Measurements from ENCODE around the gene RSL24D1.

RSL24D1 gene

DNA sequence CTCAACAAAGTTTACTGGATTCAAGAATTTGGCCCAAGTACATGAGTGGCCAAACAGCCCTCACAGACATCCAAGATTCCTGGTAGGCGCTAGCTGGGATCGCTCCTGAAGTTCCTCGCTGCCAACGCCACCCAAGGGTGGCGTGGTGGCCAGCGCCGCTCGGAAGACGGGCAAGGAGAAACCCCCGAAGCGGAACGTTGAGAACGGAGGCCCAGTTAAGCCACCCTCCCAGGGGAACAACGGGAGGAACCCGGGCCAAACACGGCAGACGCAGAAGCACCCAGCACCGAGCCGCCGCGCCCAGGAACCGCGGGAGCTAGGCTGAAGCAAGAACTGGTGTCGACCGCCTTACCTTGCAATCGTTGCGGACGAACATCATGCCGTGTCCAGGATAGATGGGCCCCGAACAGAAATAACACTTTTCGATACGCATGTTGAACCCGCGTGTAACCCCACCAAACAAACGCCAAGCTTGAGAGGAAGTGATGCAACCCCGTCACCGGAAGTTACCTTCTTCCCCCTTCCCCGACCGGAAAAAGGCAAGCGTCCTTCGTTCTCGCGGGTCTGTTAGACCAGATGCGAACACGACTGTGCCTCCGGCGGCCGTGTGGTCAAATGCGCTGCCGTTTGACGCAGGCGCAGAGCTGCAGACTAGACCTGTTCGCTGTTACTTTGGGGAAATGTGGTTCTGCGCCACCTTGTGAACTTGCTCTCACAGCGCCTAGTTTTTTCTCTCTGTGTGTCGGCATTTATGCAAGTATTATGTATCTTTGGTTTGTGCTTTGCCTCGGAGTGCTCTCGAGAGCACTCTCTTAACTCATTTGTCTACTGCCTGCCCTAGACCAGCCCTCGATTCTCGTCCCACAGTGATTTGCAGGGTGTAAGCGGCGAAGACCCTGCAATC is at the start of gene RSL24D1:
TSS of gene RSL24D1 (minus strand) at position 484 of the 904 bp plus-strand sequence. CDS start at position 433, 51 bp downstream.
- DNase-seq = peak; percentile 98
- Mint-ChIP-seq H3K4me3 (no peak within 1 kb of the TSS), H3K9me3 (peaks cover 11% of the 10 kb centered on the region), H3K27me3 (no peaks in the 10 kb centered on the region), H3K36me3 (peaks cover 18% of the 10 kb centered on the region), H3K27ac (no peak within 1 kb of the TSS), H3K4me1 (peaks cover 27% of the 10 kb centered on the region)
- CTCF ChIA-PET = interaction anchor here (1.2 to 1.5 kb wide), 4 partner anchors 10 to 212 kb away, joined by 3 to 4 read pairs (median 4); partner anchors contain the start of gene PIERCE2

DNA sequence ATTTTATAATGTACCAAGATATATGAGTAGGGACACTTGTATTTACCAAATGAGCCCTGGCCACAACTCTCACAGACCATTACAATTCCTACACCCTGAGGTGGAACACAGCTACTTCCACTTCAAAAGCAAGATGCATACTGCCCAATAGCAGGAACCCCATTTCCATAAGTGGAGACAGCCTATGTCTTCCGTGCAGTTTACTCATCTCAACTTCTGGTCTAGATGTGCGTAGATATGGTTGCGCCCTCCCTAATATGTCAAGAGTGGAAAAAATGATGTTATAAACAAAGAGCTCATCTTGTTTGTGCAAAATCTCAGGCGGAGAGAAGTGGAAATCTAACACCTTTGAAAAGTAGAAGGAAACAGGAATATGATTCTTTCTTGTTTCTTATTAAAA is 48.3 kb upstream of the RSL24D1 start:
- Mint-ChIP-seq H3K27me3 (no peaks in the 10 kb centered on the region), H3K9me3 (no peaks in the 10 kb centered on the region), H3K36me3 (peaks cover 29% of the 10 kb centered on the region), H3K4me1 (peaks cover 52% of the 10 kb centered on the region), H3K27ac (no peak overlapping the region), H3K4me3 (no peak overlapping the region)
- CTCF ChIA-PET = no interaction called here
- DNase-seq = no peak

GRCh38 chr15:55241891-55242290 is 45.1 kb upstream of the RSL24D1 start:
- Mint-ChIP-seq H3K27ac (no peak overlapping the region), H3K4me3 (no peak overlapping the region), H3K27me3 (no peaks in the 10 kb centered on the region), H3K4me1 (peaks cover 43% of the 10 kb centered on the region), H3K36me3 (peaks cover 18% of the 10 kb centered on the region), H3K9me3 (no peaks in the 10 kb centered on the region)
- no peak for DNase-seq
- CTCF ChIA-PET = no interaction called here

- Mint-ChIP-seq H3K27me3 (no peaks in the 10 kb centered on the region), H3K4me3 (no peak overlapping the region), H3K9me3 (no peaks in the 10 kb centered on the region), H3K27ac (no peak overlapping the region), H3K36me3 (peaks cover 20% of the 10 kb centered on the region), H3K4me1 (peaks cover 42% of the 10 kb centered on the region)
- CTCF ChIA-PET = interaction anchor here (1.1 to 1.5 kb wide), 3 partner anchors 8 to 46 kb away, joined by 3 to 5 read pairs (median 3); no protein-coding TSS in a partner anchor
- no peak for DNase-seq
Observed at GRCh38 chr15:55241186-55241585, 44.4 kb upstream of the RSL24D1 start.

DNA sequence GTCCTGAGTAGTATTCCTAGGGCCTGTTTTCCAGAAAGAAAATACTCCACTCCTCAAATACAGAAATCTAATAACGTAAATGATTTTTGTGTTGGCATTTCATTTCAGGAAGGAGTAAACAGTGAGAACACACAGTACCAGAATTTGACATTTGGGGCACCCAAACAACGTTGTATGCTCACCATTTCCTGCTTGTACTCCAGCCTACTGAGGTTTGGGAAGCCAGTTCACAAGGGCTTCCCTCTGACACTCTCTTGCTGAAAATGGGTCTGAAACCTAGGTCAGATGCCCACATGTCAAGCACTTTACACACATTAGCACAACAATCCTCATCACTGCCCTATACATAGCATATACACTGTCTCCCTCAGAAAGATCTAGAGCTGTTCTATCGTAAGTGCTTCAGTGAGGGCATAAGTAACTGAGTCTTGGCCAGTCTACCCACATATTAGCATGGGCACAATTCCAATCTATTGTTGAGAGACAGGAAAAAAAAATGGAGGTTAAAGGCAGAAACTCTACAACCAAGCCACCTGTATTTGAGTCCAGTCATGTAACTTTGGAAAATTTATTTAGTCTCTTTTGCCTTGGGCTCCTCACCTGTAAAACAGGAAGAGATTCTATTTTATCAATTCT is 43.5 kb upstream of the RSL24D1 start:
- peaks cover 44% of the 10 kb centered on the region for H3K4me1 Mint-ChIP-seq
- CTCF ChIA-PET = interaction anchor here (1.1 to 1.5 kb wide), 3 partner anchors 9 to 47 kb away, joined by 3 to 5 read pairs (median 3); no protein-coding TSS in a partner anchor

GRCh38 chr15:55239440-55240124 is 42.8 kb upstream of the RSL24D1 start:
- Mint-ChIP-seq H3K4me3 (no peak overlapping the region), H3K27me3 (no peaks in the 10 kb centered on the region), H3K9me3 (no peaks in the 10 kb centered on the region), H3K4me1 (peaks cover 40% of the 10 kb centered on the region), H3K36me3 (peaks cover 26% of the 10 kb centered on the region), H3K27ac (peak overlapping the region; percentile 57)
- CTCF ChIA-PET = interaction anchor here (1.5 kb wide), 2 partner anchors 10 to 11 kb away, joined by 3 read pairs; no protein-coding TSS in a partner anchor
- DNase-seq = no peak

More for the DNA sequence above, 43.5 kb upstream of the RSL24D1 start:
- Mint-ChIP-seq H3K27me3 (no peaks in the 10 kb centered on the region), H3K4me3 (no peak overlapping the region), H3K9me3 (no peaks in the 10 kb centered on the region), H3K27ac (no peak overlapping the region), H3K36me3 (peaks cover 24% of the 10 kb centered on the region)
- no peak for DNase-seq

- Mint-ChIP-seq H3K4me1 (peaks cover 39% of the 10 kb centered on the region), H3K9me3 (no peaks in the 10 kb centered on the region), H3K27me3 (no peaks in the 10 kb centered on the region), H3K4me3 (no peak overlapping the region), H3K36me3 (peaks cover 30% of the 10 kb centered on the region), H3K27ac (no peak overlapping the region)
- CTCF ChIA-PET = no interaction called here
- DNase-seq = no peak
Observed at GRCh38 chr15:55238877-55239276, 42.1 kb upstream of the RSL24D1 start.

GRCh38 chr15:55237219-55238130 is 40.7 kb upstream of the RSL24D1 start:
- Mint-ChIP-seq H3K9me3 (no peaks in the 10 kb centered on the region), H3K27me3 (no peaks in the 10 kb centered on the region), H3K4me3 (no peak overlapping the region), H3K36me3 (peaks cover 29% of the 10 kb centered on the region), H3K27ac (no peak overlapping the region), H3K4me1 (peaks cover 35% of the 10 kb centered on the region)
- DNase-seq = no peak
- CTCF ChIA-PET = interaction anchor here (1.0 kb wide), 1 partner anchor 19 kb away, joined by 6 read pairs; no protein-coding TSS in a partner anchor

DNA sequence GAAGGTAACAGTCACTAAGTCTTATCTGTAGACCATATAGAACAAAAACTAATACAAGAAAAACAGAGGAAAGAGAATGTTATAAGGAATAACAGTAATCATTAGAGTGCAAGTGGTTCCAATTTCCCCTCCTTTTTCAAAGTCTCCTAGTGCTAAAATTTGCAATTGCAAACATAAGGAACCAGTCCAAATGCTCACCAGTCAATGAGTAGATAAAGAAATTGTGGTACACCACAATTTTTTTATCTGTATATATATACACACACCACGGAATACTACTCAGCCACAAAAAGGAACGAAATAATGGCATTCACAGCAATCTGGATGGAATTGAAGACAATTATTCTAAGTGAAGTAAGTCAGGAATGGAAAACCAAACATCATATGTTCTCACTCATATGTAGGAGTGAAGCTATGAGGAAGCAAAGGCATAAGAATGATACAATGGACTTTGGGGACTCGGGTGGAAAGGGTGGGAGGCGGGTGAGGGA is 38.9 kb upstream of the RSL24D1 start:
- DNase-seq = no peak
- CTCF ChIA-PET = no interaction called here
- no peak overlapping the region for H3K27ac Mint-ChIP-seq
- H3K36me3 Mint-ChIP-seq = peaks cover 42% of the 10 kb centered on the region
- no peak overlapping the region for H3K4me3 Mint-ChIP-seq
- no peaks in the 10 kb centered on the region for H3K9me3 Mint-ChIP-seq
- no peaks in the 10 kb centered on the region for H3K27me3 Mint-ChIP-seq
- H3K4me1 Mint-ChIP-seq = peaks cover 33% of the 10 kb centered on the region

GRCh38 chr15:55234800-55235104 is 38.0 kb upstream of the RSL24D1 start:
- no peak for DNase-seq
- no peak overlapping the region for H3K27ac Mint-ChIP-seq
- CTCF ChIA-PET = no interaction called here

GRCh38 chr15:55234104-55234799 is 37.5 kb upstream of the RSL24D1 start:
- H3K27me3 Mint-ChIP-seq = no peaks in the 10 kb centered on the region
- no peaks in the 10 kb centered on the region for H3K9me3 Mint-ChIP-seq
- no peak overlapping the region for H3K27ac Mint-ChIP-seq
- H3K4me3 Mint-ChIP-seq = no peak overlapping the region
- H3K36me3 Mint-ChIP-seq = peaks cover 44% of the 10 kb centered on the region
- H3K4me1 Mint-ChIP-seq = peaks cover 32% of the 10 kb centered on the region
- CTCF ChIA-PET = no interaction called here
- no peak for DNase-seq

More at GRCh38 chr15:55234800-55235104, 38.0 kb upstream of the RSL24D1 start:
- H3K4me1 Mint-ChIP-seq = peaks cover 34% of the 10 kb centered on the region
- peaks cover 44% of the 10 kb centered on the region for H3K36me3 Mint-ChIP-seq
- H3K4me3 Mint-ChIP-seq = no peak overlapping the region
- no peaks in the 10 kb centered on the region for H3K9me3 Mint-ChIP-seq
- no peaks in the 10 kb centered on the region for H3K27me3 Mint-ChIP-seq

DNA sequence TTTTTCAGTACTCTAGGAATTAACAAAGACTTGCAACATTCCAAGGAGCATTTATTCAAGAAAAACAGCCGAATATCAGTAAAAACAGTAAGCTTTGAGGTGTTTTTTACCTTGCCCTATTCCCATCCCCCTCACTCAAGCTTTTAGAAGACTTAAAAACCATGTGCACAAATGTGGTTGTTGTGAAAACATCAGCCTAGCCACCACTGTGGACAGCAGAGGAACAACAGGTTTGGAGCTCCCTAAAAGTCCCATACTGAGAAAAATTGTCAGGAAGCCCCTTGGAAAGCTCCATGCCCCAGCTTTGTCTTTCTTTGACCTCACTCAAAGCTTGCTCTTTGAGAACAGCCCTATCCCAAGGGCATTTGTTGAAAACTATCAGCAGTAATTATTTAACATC is 34.7 kb upstream of the RSL24D1 start:
- no peak for DNase-seq
- no peaks in the 10 kb centered on the region for H3K9me3 Mint-ChIP-seq
- H3K4me3 Mint-ChIP-seq = no peak overlapping the region

DNA sequence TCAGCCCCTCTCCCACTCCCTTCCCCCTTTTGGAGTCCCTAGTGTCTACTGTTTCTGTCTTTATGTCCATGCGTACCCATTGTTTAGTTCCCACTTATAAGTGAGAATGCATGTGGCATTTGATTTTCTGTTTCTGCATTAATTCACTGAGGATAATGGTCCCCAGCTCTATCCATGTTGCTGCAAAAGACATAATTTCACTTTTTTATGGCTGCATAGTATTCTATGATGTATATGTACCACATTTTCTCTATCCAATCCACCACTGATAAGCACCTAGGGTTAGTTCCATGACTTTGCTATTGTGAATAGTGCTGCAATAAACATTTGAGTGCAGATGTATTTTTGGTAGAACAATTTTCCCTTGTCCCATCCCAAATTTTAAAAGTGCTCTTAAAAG is 34.2 kb upstream of the RSL24D1 start:
- H3K4me3 Mint-ChIP-seq = no peak overlapping the region
- H3K27ac Mint-ChIP-seq = no peak overlapping the region
- no peaks in the 10 kb centered on the region for H3K27me3 Mint-ChIP-seq
- CTCF ChIA-PET = no interaction called here
- no peak for DNase-seq
- peaks cover 55% of the 10 kb centered on the region for H3K36me3 Mint-ChIP-seq
- H3K9me3 Mint-ChIP-seq = no peaks in the 10 kb centered on the region
- H3K4me1 Mint-ChIP-seq = peaks cover 25% of the 10 kb centered on the region

More for the DNA sequence above, 34.7 kb upstream of the RSL24D1 start:
- peaks cover 52% of the 10 kb centered on the region for H3K36me3 Mint-ChIP-seq
- H3K4me1 Mint-ChIP-seq = peaks cover 22% of the 10 kb centered on the region
- no peak overlapping the region for H3K27ac Mint-ChIP-seq
- CTCF ChIA-PET = interaction anchor here (0.6 kb wide), 1 partner anchor 20 kb away, joined by 4 read pairs; no protein-coding TSS in a partner anchor
- H3K27me3 Mint-ChIP-seq = no peaks in the 10 kb centered on the region
